OCI-LY1 (cell line): ENCODE data around the gene SLC27A6.

Experiments used
- EZH2 ChIP-seq: fragments of 200-600 bp; sonication (generic), shearing (Covaris generic); IDR thresholded peaks from 2 replicates; pipeline ENCODE4 v1.8.0; 2017; ENCODE audit warnings: borderline replicate concordance, mixed run types, mild to moderate bottlenecking, antibody characterized with exemption, low read length, moderate library complexity, mixed read lengths
- TF ChIP-seq, protein P1 (sequence below): fragments of 200-600 bp; sonication (generic), shearing (Covaris generic); IDR thresholded peaks from 2 replicates; pipeline ENCODE4 v1.5.1; 2017; ENCODE audit warnings: mild to moderate bottlenecking, antibody characterized with exemption, low read length, moderate library complexity, mixed read lengths

- TF ChIP-seq, protein P1, sequence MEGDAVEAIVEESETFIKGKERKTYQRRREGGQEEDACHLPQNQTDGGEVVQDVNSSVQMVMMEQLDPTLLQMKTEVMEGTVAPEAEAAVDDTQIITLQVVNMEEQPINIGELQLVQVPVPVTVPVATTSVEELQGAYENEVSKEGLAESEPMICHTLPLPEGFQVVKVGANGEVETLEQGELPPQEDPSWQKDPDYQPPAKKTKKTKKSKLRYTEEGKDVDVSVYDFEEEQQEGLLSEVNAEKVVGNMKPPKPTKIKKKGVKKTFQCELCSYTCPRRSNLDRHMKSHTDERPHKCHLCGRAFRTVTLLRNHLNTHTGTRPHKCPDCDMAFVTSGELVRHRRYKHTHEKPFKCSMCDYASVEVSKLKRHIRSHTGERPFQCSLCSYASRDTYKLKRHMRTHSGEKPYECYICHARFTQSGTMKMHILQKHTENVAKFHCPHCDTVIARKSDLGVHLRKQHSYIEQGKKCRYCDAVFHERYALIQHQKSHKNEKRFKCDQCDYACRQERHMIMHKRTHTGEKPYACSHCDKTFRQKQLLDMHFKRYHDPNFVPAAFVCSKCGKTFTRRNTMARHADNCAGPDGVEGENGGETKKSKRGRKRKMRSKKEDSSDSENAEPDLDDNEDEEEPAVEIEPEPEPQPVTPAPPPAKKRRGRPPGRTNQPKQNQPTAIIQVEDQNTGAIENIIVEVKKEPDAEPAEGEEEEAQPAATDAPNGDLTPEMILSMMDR, result no peak
- no peak for TF ChIP-seq EZH2
These were observed 19.2 kb downstream of the SLC27A6 start for GRCh38 chr5:128984480-128984879.
